GM12865 (cell line): Measurements from ENCODE around the gene PRR35.

ENCODE experiments used
- DNase-seq: peaks from one replicate; pipeline ENCODE4 v3.0.0; 2010; ENCODE audit warnings: low read depth
- H3K4me3 ChIP-seq: 2 replicates; pipeline ENCODE4 v1.5.1; 2011; ENCODE audit warnings: mild to moderate bottlenecking, low read depth, low read length, control low read depth
- CTCF ChIP-seq: IDR thresholded peaks from 2 replicates; pipeline ENCODE4 v1.5.1; 2011; ENCODE audit warnings: low read length, control low read depth, low read depth, inconsistent platforms; ENCODE audit not compliant: insufficient read depth; ENCODE audit errors: missing control alignments

The PRR35 gene

GRCh38 chr16:561957-562938 lies 2.1 kb downstream of the PRR35 start:
- no peak for TF ChIP-seq CTCF
- no peak overlapping the region for H3K4me3 ChIP-seq
- no peak for DNase-seq

- TF ChIP-seq CTCF = no peak
- no peak for DNase-seq
- H3K4me3 ChIP-seq = no peak overlapping the region
These were observed 3.0 kb downstream of the PRR35 start for GRCh38 chr16:563072-563644.

GRCh38 chr16:564690-565418 lies 4.7 kb downstream of the PRR35 start:
- DNase-seq = no peak
- no peak overlapping the region for H3K4me3 ChIP-seq

GRCh38 chr16:565419-566330 lies 5.5 kb downstream of the PRR35 start:
- H3K4me3 ChIP-seq = no peak overlapping the region
- no peak for DNase-seq
- TF ChIP-seq CTCF = no peak

More at GRCh38 chr16:564690-565418, 4.7 kb downstream of the PRR35 start:
- no peak for TF ChIP-seq CTCF

- TF ChIP-seq CTCF = no peak
- peak within 1 kb of the TSS; percentile 52 for H3K4me3 ChIP-seq
- DNase-seq = peak; percentile 86
These were observed 6.5 kb downstream of the PRR35 start, which contains the start of gene NHLRC4 for GRCh38 chr16:566475-567372. Gene NHLRC4, plus strand, starts transcription at chr16:567005. Its CDS starts 1,043 bp downstream, at chr16:568048.
